ENCODE measurements around the gene PDLIM5.

PDLIM5 gene

GRCh38 chr4:94641702-94642560 is 190.2 kb downstream of the PDLIM5 start:
- no peak overlapping the region for H3K4me2 ChIP-seq
- H3K27ac ChIP-seq, result no peak overlapping the region
- H3K36me3 ChIP-seq, result peaks cover 0 to 86% (median 0%) of the 10 kb centered on the region in 11 experiments; a peak in 4 of 22 replicates
- H3K9me3 ChIP-seq (replicated peaks in 1 of 11), result no peaks in the 10 kb centered on the region
- no peaks in the 10 kb centered on the region for H4K20me1 ChIP-seq
- no peaks in the 10 kb centered on the region for H3K4me1 ChIP-seq
- no peak for TF ChIP-seq Cebpa-rat (IDR thresholded peaks at IDR 0.05)
- H3K4me3 ChIP-seq, result no peak overlapping the region
- H3K27me3 ChIP-seq, result no peaks in the 10 kb centered on the region
- H3K9ac ChIP-seq, result no peak overlapping the region

- no peaks in the 10 kb centered on the region for H3K9me3 ChIP-seq (replicated peaks in 1 of 11)
- H3K9ac ChIP-seq, result no peak overlapping the region
- no peak overlapping the region for H3K27ac ChIP-seq
- no peaks in the 10 kb centered on the region for H4K20me1 ChIP-seq
- no peak overlapping the region for H3K4me2 ChIP-seq
- no peak overlapping the region for H3K4me3 ChIP-seq
- no peak for TF ChIP-seq Cebpa-rat (IDR thresholded peaks at IDR 0.05)
- peaks cover 0 to 82% (median 0%) of the 10 kb centered on the region in 11 experiments; a peak in 4 of 22 replicates for H3K36me3 ChIP-seq
- H3K4me1 ChIP-seq, result no peaks in the 10 kb centered on the region
- H3K27me3 ChIP-seq, result no peaks in the 10 kb centered on the region
Measured at GRCh38 chr4:94642561-94642866, 190.8 kb downstream of the PDLIM5 start.

- Histone ChIP-seq H3K4me2 (no peak overlapping the region), H3K9me3 (replicated peaks in 1 of 11) (no peaks in the 10 kb centered on the region), H3K27ac (no peak overlapping the region), H3K36me3 (peaks cover 0 to 52% (median 0%) of the 10 kb centered on the region in 11 experiments; a peak in 4 of 22 replicates), H3K9ac (no peak overlapping the region), H3K4me1 (no peaks in the 10 kb centered on the region), H4K20me1 (no peaks in the 10 kb centered on the region), H3K4me3 (no peak overlapping the region), H3K27me3 (no peaks in the 10 kb centered on the region)
- TF ChIP-seq Cebpa-rat (IDR thresholded peaks at IDR 0.05), result no peak
Measured at GRCh38 chr4:94648699-94649098, 197.0 kb downstream of the PDLIM5 start.

GRCh38 chr4:94649381-94650133 is 197.8 kb downstream of the PDLIM5 start:
- Histone ChIP-seq H3K27ac (no peak overlapping the region), H3K27me3 (no peaks in the 10 kb centered on the region), H3K4me1 (no peaks in the 10 kb centered on the region), H3K36me3 (peaks cover 0 to 53% (median 0%) of the 10 kb centered on the region in 11 experiments; a peak in 4 of 22 replicates), H3K4me2 (no peak overlapping the region), H3K4me3 (no peak overlapping the region), H3K9me3 (replicated peaks in 1 of 11) (no peaks in the 10 kb centered on the region), H4K20me1 (peaks cover 0 to 4% (median 0%) of the 10 kb centered on the region in 11 experiments; a peak in 1 of 22 replicates), H3K9ac (no peak overlapping the region)
- TF ChIP-seq Cebpa-rat (IDR thresholded peaks at IDR 0.05), result no peak

- Histone ChIP-seq H3K27me3 (no peaks in the 10 kb centered on the region), H4K20me1 (peaks cover 0 to 4% (median 0%) of the 10 kb centered on the region in 11 experiments; a peak in 1 of 22 replicates), H3K36me3 (peaks cover 0 to 49% (median 0%) of the 10 kb centered on the region in 11 experiments; a peak in 4 of 22 replicates), H3K4me2 (no peak overlapping the region), H3K4me3 (no peak overlapping the region), H3K27ac (no peak overlapping the region), H3K9me3 (replicated peaks in 1 of 11) (no peaks in the 10 kb centered on the region), H3K4me1 (no peaks in the 10 kb centered on the region), H3K9ac (no peak overlapping the region)
- TF ChIP-seq Cebpa-rat (IDR thresholded peaks at IDR 0.05), result no peak
Measured at GRCh38 chr4:94650134-94650495, 198.4 kb downstream of the PDLIM5 start.

- H3K4me2 ChIP-seq, result no peak overlapping the region
- no peak overlapping the region for H3K27ac ChIP-seq
- H4K20me1 ChIP-seq, result peaks cover 0 to 4% (median 0%) of the 10 kb centered on the region in 11 experiments; a peak in 1 of 22 replicates
- TF ChIP-seq Cebpa-rat (IDR thresholded peaks at IDR 0.05), result no peak
- H3K4me3 ChIP-seq, result no peak overlapping the region
- no peaks in the 10 kb centered on the region for H3K27me3 ChIP-seq
- H3K9me3 ChIP-seq (replicated peaks in 1 of 11), result no peaks in the 10 kb centered on the region
- H3K9ac ChIP-seq, result no peak overlapping the region
- peaks cover 0 to 46% (median 0%) of the 10 kb centered on the region in 11 experiments; a peak in 4 of 22 replicates for H3K36me3 ChIP-seq
- no peaks in the 10 kb centered on the region for H3K4me1 ChIP-seq
Measured at GRCh38 chr4:94650690-94651089, 198.9 kb downstream of the PDLIM5 start.

GRCh38 chr4:94653095-94653649 is 201.4 kb downstream of the PDLIM5 start:
- H3K9ac ChIP-seq, result no peak overlapping the region
- peaks cover 0 to 4% (median 0%) of the 10 kb centered on the region in 11 experiments; a peak in 1 of 22 replicates for H4K20me1 ChIP-seq
- H3K36me3 ChIP-seq, result peaks cover 0 to 52% (median 0%) of the 10 kb centered on the region in 11 experiments; a peak in 5 of 22 replicates
- no peaks in the 10 kb centered on the region for H3K27me3 ChIP-seq
- TF ChIP-seq Cebpa-rat (IDR thresholded peaks at IDR 0.05), result no peak
- H3K27ac ChIP-seq, result no peak overlapping the region
- no peak overlapping the region for H3K4me2 ChIP-seq
- H3K4me1 ChIP-seq, result no peaks in the 10 kb centered on the region
- H3K9me3 ChIP-seq (replicated peaks in 1 of 11), result no peaks in the 10 kb centered on the region
- H3K4me3 ChIP-seq, result no peak overlapping the region

- Histone ChIP-seq H3K9ac (no peak overlapping the region), H3K4me1 (no peaks in the 10 kb centered on the region), H3K27me3 (no peaks in the 10 kb centered on the region), H3K4me2 (no peak overlapping the region), H3K27ac (no peak overlapping the region), H4K20me1 (peaks cover 0 to 4% (median 0%) of the 10 kb centered on the region in 11 experiments; a peak in 1 of 22 replicates), H3K36me3 (peaks cover 0 to 53% (median 0%) of the 10 kb centered on the region in 11 experiments; a peak in 5 of 22 replicates), H3K9me3 (replicated peaks in 1 of 11) (no peaks in the 10 kb centered on the region), H3K4me3 (no peak overlapping the region)
- TF ChIP-seq Cebpa-rat (IDR thresholded peaks at IDR 0.05), result no peak
Measured at GRCh38 chr4:94653984-94654609, 202.4 kb downstream of the PDLIM5 start.

GRCh38 chr4:94654714-94655113 is 203.0 kb downstream of the PDLIM5 start:
- Histone ChIP-seq H3K36me3 (peaks cover 0 to 54% (median 0%) of the 10 kb centered on the region in 11 experiments; a peak in 5 of 22 replicates), H3K4me3 (no peak overlapping the region)

More at GRCh38 chr4:94654714-94655113, 203.0 kb downstream of the PDLIM5 start:
- Histone ChIP-seq H3K9me3 (replicated peaks in 1 of 11) (no peaks in the 10 kb centered on the region), H3K27ac (no peak overlapping the region), H3K4me2 (no peak overlapping the region), H3K4me1 (no peaks in the 10 kb centered on the region), H3K27me3 (no peaks in the 10 kb centered on the region), H4K20me1 (peaks cover 0 to 4% (median 0%) of the 10 kb centered on the region in 11 experiments; a peak in 1 of 22 replicates), H3K9ac (no peak overlapping the region)
- TF ChIP-seq Cebpa-rat (IDR thresholded peaks at IDR 0.05), result no peak
